Peyer's patch (tissue), 4 donors: ENCODE measurements around the gene LIMD2. TPM values are rescaled to one million over a fixed set of nuclear protein-coding genes. Genes with fewer than 3 reads are reported as not detected.
A peak's percentile ranks its signal among the peaks of the same experiment; 100 is the strongest.

Source experiments
- DNase-seq, 3 donors: peaks; one replicate each; pipeline ENCODE4 v3.0.0-alpha.2; 2017 to 2019
- H3K27ac ChIP-seq, 4 donors: fragments of 200-600 bp; sonication (generic); one replicate each; pipeline ENCODE4 v1.5.1; 2016 to 2019
- H3K27me3 ChIP-seq, 2 donors: fragments of 200-600 bp; sonication (generic); one replicate each; pipeline ENCODE4 v1.5.1; 2019
- H3K36me3 ChIP-seq, 3 donors: fragments of 200-600 bp; sonication (generic); one replicate each; pipeline ENCODE4 v1.5.1; 2016 to 2019
- H3K4me1 ChIP-seq, 4 donors: fragments of 200-600 bp; sonication (generic); one replicate each; pipeline ENCODE4 v1.5.1; 2016 to 2019
- H3K4me3 ChIP-seq, 4 donors: fragments of 200-600 bp; sonication (generic); 1 replicate in 3 of 4; 2 replicates in 1 of 4; pipeline ENCODE4 v1.5.1; 2016 to 2019; ENCODE audit warnings: mild to moderate bottlenecking in 1 of 4
- H3K9me3 ChIP-seq, 4 donors: fragments of 200-600 bp; sonication (generic); one replicate each; pipeline ENCODE4 v1.5.1; 2016 to 2019; ENCODE audit warnings: mild to moderate bottlenecking in 1 of 4
- POLR2A ChIP-seq, 2 donors: fragments of 450-650 bp; IDR thresholded peaks; one replicate each; pipeline ENCODE4 v1.5.1; 2017; ENCODE audit warnings: antibody characterized with exemption in 2 of 2, mild to moderate bottlenecking in 2 of 2, moderate library complexity in 2 of 2
- total RNA-seq, 4 donors: library from RNA; depleted of rRNA; stranded (reverse); fragments of >200 nt; gene quantifications; one replicate each; pipeline ENCODE4 v1.1.0, GENCODE V29; 2016
- TF ChIP-seq, protein P1 (sequence below), 6 experiments: fragments of 450-650 bp in 4 of 6; fragments of 200-600 bp in 2 of 6; sonication (generic) in 1 of 6; IDR thresholded peaks; one replicate each; pipeline ENCODE4 v1.5.1; 2017 to 2019; ENCODE audit warnings: antibody characterized with exemption in 6 of 6, mild to moderate bottlenecking in 3 of 6, moderate library complexity in 1 of 6

Gene LIMD2
- total RNA-seq, 4 donors from 2014 or later: 9.9 to 79.2 (median 12.6) TPM

- Histone ChIP-seq H3K4me3 (no peak overlapping the region), H3K4me1 (no peaks in the 10 kb centered on the region), H3K36me3 (peaks cover 0 to 10% (median 0%) of the 10 kb centered on the region in 3 donors), H3K27ac (no peak overlapping the region), H3K9me3 (no peaks in the 10 kb centered on the region), H3K27me3 (no peaks in the 10 kb centered on the region)
- TF ChIP-seq, protein P1, sequence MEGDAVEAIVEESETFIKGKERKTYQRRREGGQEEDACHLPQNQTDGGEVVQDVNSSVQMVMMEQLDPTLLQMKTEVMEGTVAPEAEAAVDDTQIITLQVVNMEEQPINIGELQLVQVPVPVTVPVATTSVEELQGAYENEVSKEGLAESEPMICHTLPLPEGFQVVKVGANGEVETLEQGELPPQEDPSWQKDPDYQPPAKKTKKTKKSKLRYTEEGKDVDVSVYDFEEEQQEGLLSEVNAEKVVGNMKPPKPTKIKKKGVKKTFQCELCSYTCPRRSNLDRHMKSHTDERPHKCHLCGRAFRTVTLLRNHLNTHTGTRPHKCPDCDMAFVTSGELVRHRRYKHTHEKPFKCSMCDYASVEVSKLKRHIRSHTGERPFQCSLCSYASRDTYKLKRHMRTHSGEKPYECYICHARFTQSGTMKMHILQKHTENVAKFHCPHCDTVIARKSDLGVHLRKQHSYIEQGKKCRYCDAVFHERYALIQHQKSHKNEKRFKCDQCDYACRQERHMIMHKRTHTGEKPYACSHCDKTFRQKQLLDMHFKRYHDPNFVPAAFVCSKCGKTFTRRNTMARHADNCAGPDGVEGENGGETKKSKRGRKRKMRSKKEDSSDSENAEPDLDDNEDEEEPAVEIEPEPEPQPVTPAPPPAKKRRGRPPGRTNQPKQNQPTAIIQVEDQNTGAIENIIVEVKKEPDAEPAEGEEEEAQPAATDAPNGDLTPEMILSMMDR (IDR thresholded peaks at IDR 0.05): no peak
- no peak for TF ChIP-seq POLR2A (IDR thresholded peaks at IDR 0.05)
- no peak for DNase-seq
Observed at GRCh38 chr17:63647065-63647725, 52.7 kb downstream of the LIMD2 start.

DNA sequence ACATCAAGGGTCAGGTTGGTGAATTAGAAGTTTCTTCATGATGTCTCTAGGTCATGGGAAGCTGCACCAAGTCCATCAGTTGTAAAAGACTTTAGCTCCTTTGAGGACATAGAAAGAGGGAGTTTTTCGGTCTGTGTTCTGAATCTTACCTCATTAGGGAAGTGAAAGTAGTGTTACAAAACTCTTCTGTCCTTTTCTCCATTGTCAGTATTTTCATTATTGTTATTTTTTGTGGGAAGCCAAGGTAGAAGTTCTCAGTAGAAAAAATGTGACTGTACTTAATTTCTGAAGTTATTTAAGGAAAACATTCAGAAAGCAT lies 53.5 kb downstream of the LIMD2 start:
- H3K4me3 ChIP-seq: no peak overlapping the region

More for the DNA sequence above, 53.5 kb downstream of the LIMD2 start:
- no peaks in the 10 kb centered on the region for H3K4me1 ChIP-seq
- DNase-seq: no peak
- H3K27me3 ChIP-seq: no peaks in the 10 kb centered on the region
- H3K9me3 ChIP-seq: no peaks in the 10 kb centered on the region
- H3K27ac ChIP-seq: peak overlapping the region in 1 of 4 donors; percentile 51
- no peak for TF ChIP-seq POLR2A (IDR thresholded peaks at IDR 0.05)
- TF ChIP-seq, protein P1 (IDR thresholded peaks at IDR 0.05): no peak
- H3K36me3 ChIP-seq: peaks cover 0 to 9% (median 0%) of the 10 kb centered on the region in 3 donors

Other genes starting within 250 kb of the LIMD2 start
- gene ACE, start 223.1 kb downstream of the LIMD2 start, total RNA-seq: 1,000 to 10,000 TPM in 2 of 4 donors, 100 to 1,000 TPM in 1, 10 to 100 TPM in 1; 42.9 to 1,678 (median 1,106) TPM
- gene KCNH6, start 176.8 kb downstream of the LIMD2 start, total RNA-seq: 10 to 100 TPM in 3 of 4 donors, 1 to 10 TPM in 1; 3.3 to 78.6 (median 26.7) TPM
- 10 to 100 TPM; 32.2 to 65.3 (median 48.9) TPM for gene DCAF7, start 149.6 kb downstream of the LIMD2 start, total RNA-seq
- gene TACO1, start 99.2 kb downstream of the LIMD2 start, total RNA-seq: 10 to 100 TPM; 12.4 to 38.7 (median 36.0) TPM
- gene MAP3K3, start 77.7 kb downstream of the LIMD2 start, total RNA-seq: 10 to 100 TPM; 17.3 to 61.9 (median 39.2) TPM
- 10 to 100 TPM; 14.2 to 52.8 (median 40.4) TPM for gene STRADA, start 41.7 kb upstream of the LIMD2 start, total RNA-seq
- gene CCDC47, start 73.5 kb upstream of the LIMD2 start, total RNA-seq: 10 to 100 TPM; 79.8 to 91.8 (median 89.1) TPM
- gene DDX42, start 74.0 kb upstream of the LIMD2 start, total RNA-seq: 100 to 1,000 TPM in 3 of 4 donors, 10 to 100 TPM in 1; 78.5 to 334 (median 148) TPM
- gene PSMC5, start 127.3 kb upstream of the LIMD2 start, total RNA-seq: 100 to 1,000 TPM in 1 of 4 donors, 10 to 100 TPM in 3; 61.1 to 126 (median 67.3) TPM
- 100 to 1,000 TPM in 1 of 4 donors, 10 to 100 TPM in 3; 19.6 to 133 (median 51.6) TPM for gene FTSJ3, start 127.5 kb upstream of the LIMD2 start, total RNA-seq
- 100 to 1,000 TPM; 124 to 193 (median 151) TPM for gene SMARCD2, start 142.6 kb upstream of the LIMD2 start, total RNA-seq
- not detected for gene CSH2, start 173.6 kb upstream of the LIMD2 start, total RNA-seq
- gene GH2, start 181.8 kb upstream of the LIMD2 start, total RNA-seq: not detected
- not detected for gene CSH1, start 196.4 kb upstream of the LIMD2 start, total RNA-seq
- not detected for gene CSHL1, start 211.1 kb upstream of the LIMD2 start, total RNA-seq
- not detected for gene GH1, start 218.7 kb upstream of the LIMD2 start, total RNA-seq
- 10 to 100 TPM in 1 of 4 donors, 1 to 10 TPM in 2, not detected in 1; 2.4 to 44.6 (median 4.4) TPM for gene CD79B, start 232.2 kb upstream of the LIMD2 start, total RNA-seq